PC-3 (cell line): ENCODE measurements around the gene SIGLEC12.

Experiments
- EZH2 ChIP-seq: fragments of 300-600 bp; sonication (generic); IDR thresholded peaks from one replicate; pipeline ENCODE4 v1.6.1; 2017; ENCODE audit warnings: antibody characterized with exemption, mild to moderate bottlenecking, low read length; ENCODE audit not compliant: unreplicated experiment
- EZH2phosphoT487 ChIP-seq: fragments of 300-600 bp; sonication (generic); IDR thresholded peaks from 2 replicates; pipeline ENCODE4 v1.6.1; 2018; ENCODE audit warnings: mild to moderate bottlenecking, antibody characterized with exemption, low read length, borderline replicate concordance
- TF ChIP-seq, protein P1 (sequence below): fragments of 300-600 bp; sonication (generic); conservative IDR thresholded peaks from 2 replicates; pipeline ENCODE4 v1.5.1; 2017; ENCODE audit warnings: antibody characterized with exemption, low read depth, mild to moderate bottlenecking, low read length

DNA sequence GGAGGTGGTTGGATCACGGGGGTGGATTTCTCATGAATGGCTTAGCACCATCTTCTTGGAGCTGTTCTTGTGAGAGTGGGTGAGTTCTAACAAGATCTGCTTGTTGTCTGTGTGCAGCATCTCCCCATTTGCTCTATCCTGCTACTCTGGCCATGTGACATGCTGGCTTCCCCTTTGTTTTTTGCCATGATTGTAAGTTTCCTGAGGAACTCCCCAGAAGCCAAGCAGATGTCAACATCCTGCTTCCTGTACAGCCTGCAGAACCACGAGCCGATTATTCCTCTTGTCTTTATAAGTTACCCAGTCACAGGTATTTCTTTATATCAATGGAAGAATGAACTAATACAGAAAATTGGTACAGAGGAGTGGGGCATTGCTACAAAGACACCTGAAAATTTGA is 2.3 kb upstream of the SIGLEC12 start:
- TF ChIP-seq, protein P1, sequence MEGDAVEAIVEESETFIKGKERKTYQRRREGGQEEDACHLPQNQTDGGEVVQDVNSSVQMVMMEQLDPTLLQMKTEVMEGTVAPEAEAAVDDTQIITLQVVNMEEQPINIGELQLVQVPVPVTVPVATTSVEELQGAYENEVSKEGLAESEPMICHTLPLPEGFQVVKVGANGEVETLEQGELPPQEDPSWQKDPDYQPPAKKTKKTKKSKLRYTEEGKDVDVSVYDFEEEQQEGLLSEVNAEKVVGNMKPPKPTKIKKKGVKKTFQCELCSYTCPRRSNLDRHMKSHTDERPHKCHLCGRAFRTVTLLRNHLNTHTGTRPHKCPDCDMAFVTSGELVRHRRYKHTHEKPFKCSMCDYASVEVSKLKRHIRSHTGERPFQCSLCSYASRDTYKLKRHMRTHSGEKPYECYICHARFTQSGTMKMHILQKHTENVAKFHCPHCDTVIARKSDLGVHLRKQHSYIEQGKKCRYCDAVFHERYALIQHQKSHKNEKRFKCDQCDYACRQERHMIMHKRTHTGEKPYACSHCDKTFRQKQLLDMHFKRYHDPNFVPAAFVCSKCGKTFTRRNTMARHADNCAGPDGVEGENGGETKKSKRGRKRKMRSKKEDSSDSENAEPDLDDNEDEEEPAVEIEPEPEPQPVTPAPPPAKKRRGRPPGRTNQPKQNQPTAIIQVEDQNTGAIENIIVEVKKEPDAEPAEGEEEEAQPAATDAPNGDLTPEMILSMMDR: no peak
- TF ChIP-seq EZH2 (no peak), EZH2phosphoT487 (no peak)
